IPS-11a (cell line): ENCODE data around the gene SRRM5.
"Not testable (repeated sequence)": the region's sequence is repeated elsewhere in the genome, so short reads cannot be mapped to it uniquely, and the experiment has no call there.

Source experiments
- H3K4me3 ChIP-seq: one replicate; pipeline ENCODE4 v1.5.1; 2013; ENCODE audit warnings: low read depth, low read length, control low read depth

The SRRM5 gene

GRCh38 chr19:43589678-43590077, 22.2 kb upstream of the SRRM5 start:
- no peak overlapping the region for H3K4me3 ChIP-seq

- H3K4me3 ChIP-seq: no peak overlapping the region
These were observed 19.8 kb upstream of the SRRM5 start for GRCh38 chr19:43591904-43592772.

- no peak overlapping the region for H3K4me3 ChIP-seq
These were observed 19.0 kb upstream of the SRRM5 start for GRCh38 chr19:43592800-43593350.

GRCh38 chr19:43594081-43594697, 17.7 kb upstream of the SRRM5 start:
- H3K4me3 ChIP-seq: no peak overlapping the region

GRCh38 chr19:43594710-43595604, 16.9 kb upstream of the SRRM5 start:
- peak overlapping the region; percentile 78 for H3K4me3 ChIP-seq

GRCh38 chr19:43595605-43595998, 16.3 kb upstream of the SRRM5 start:
- H3K4me3 ChIP-seq: peak overlapping the region; percentile 78

- H3K4me3 ChIP-seq: peak within 1 kb of the TSS; percentile 88
These were observed 15.7 kb upstream of the SRRM5 start, which contains the start of the genes IRGQ and ZNF576 for GRCh38 chr19:43595999-43596841. Gene IRGQ, minus strand, starts transcription at chr19:43596134. Its CDS starts 796 bp downstream, at chr19:43595338. Gene ZNF576, plus strand, starts transcription at chr19:43596595. Its CDS starts 514 bp downstream, at chr19:43597109.

GRCh38 chr19:43596842-43597461, 14.9 kb upstream of the SRRM5 start:
- H3K4me3 ChIP-seq: peak overlapping the region; percentile 88

- no peak overlapping the region for H3K4me3 ChIP-seq
These were observed 14.0 kb upstream of the SRRM5 start for GRCh38 chr19:43597876-43598275.

GRCh38 chr19:43598445-43599240, 13.2 kb upstream of the SRRM5 start:
- H3K4me3 ChIP-seq: no peak overlapping the region

- H3K4me3 ChIP-seq: no peak overlapping the region
These were observed 12.1 kb upstream of the SRRM5 start for GRCh38 chr19:43599635-43600295.

- H3K4me3 ChIP-seq: not testable (repeated sequence)
These were observed 11.6 kb upstream of the SRRM5 start for GRCh38 chr19:43600326-43600725.

- no peak overlapping the region for H3K4me3 ChIP-seq
These were observed 5.9 kb upstream of the SRRM5 start for GRCh38 chr19:43605875-43606568.

- no peak overlapping the region for H3K4me3 ChIP-seq
These were observed 5.2 kb upstream of the SRRM5 start for GRCh38 chr19:43606569-43607229.

- no peak overlapping the region for H3K4me3 ChIP-seq
These were observed 4.4 kb upstream of the SRRM5 start for GRCh38 chr19:43607238-43608205.

GRCh38 chr19:43609872-43610271, 2.0 kb upstream of the SRRM5 start:
- H3K4me3 ChIP-seq: no peak overlapping the region
